ENCODE data around the gene DENND6B. TPM values are rescaled to one million over a fixed set of nuclear protein-coding genes. Genes with fewer than 3 reads are reported as not detected.
"Not testable (repeated sequence)": the region's sequence is repeated elsewhere in the genome, so short reads cannot be mapped to it uniquely, and the experiment has no call there.

The DENND6B gene
- total RNA-seq, 1 donor from 2014 or later = 2.7 TPM

DNA sequence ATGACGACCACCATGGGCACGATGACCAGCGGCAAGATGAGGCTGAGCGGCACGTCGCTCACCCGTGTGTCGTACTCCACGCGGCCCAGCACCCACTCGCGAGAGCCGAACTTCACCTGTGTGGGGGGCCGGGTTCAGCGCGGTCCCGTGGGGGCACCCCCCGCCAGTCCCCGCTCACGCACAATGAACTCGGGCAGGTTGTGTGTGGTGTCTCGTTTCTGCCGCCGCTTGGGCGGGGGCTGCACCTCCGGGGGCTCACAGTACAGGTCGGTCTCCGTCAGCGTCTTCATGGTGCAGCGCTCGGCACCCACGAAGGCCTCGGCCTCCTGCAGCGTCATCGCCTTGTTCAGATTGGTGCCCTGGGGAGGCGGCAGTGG, 45.4 kb downstream of the DENND6B start:
- no peaks in the 10 kb centered on the region for H3K36me3 Mint-ChIP-seq (ENCODE audit: low read depth)
- intact Hi-C loops (cut with micrococcal nuclease) = no loop called here
- no peaks in the 10 kb centered on the region for H3K9me3 Mint-ChIP-seq
- H3K27me3 Mint-ChIP-seq (ENCODE audit: low read depth) = no peaks in the 10 kb centered on the region
- DNase-seq (ENCODE audit: low spot score) = no peak
- H3K4me3 Mint-ChIP-seq (ENCODE audit: low read depth) = no peak overlapping the region
- no peak overlapping the region for H3K27ac Mint-ChIP-seq
- H3K4me1 Mint-ChIP-seq (ENCODE audit: low read depth) = no peaks in the 10 kb centered on the region

GRCh38 chr22:50280708-50281383, 46.0 kb downstream of the DENND6B start:
- H3K27me3 Mint-ChIP-seq (ENCODE audit: low read depth) = no peaks in the 10 kb centered on the region
- intact Hi-C loops (cut with micrococcal nuclease) = no loop called here
- no peak overlapping the region for H3K27ac Mint-ChIP-seq
- no peak for DNase-seq (ENCODE audit: low spot score)
- no peaks in the 10 kb centered on the region for H3K4me1 Mint-ChIP-seq (ENCODE audit: low read depth)
- H3K36me3 Mint-ChIP-seq (ENCODE audit: low read depth) = no peaks in the 10 kb centered on the region
- no peak overlapping the region for H3K4me3 Mint-ChIP-seq (ENCODE audit: low read depth)
- no peaks in the 10 kb centered on the region for H3K9me3 Mint-ChIP-seq

GRCh38 chr22:50280022-50280707, 46.6 kb downstream of the DENND6B start:
- no peak for DNase-seq (ENCODE audit: low spot score)
- intact Hi-C loops (cut with micrococcal nuclease) = no loop called here
- no peaks in the 10 kb centered on the region for H3K27me3 Mint-ChIP-seq (ENCODE audit: low read depth)
- no peak overlapping the region for H3K4me3 Mint-ChIP-seq (ENCODE audit: low read depth)
- H3K36me3 Mint-ChIP-seq (ENCODE audit: low read depth) = no peaks in the 10 kb centered on the region
- no peaks in the 10 kb centered on the region for H3K4me1 Mint-ChIP-seq (ENCODE audit: low read depth)
- H3K9me3 Mint-ChIP-seq = no peaks in the 10 kb centered on the region
- H3K27ac Mint-ChIP-seq = no peak overlapping the region

GRCh38 chr22:50278956-50279619, 47.7 kb downstream of the DENND6B start:
- DNase-seq (ENCODE audit: low spot score) = no peak
- Mint-ChIP-seq H3K27ac (no peak overlapping the region), H3K27me3 (ENCODE audit: low read depth) (peaks cover under 1% of the 10 kb centered on the region), H3K4me3 (ENCODE audit: low read depth) (no peak overlapping the region), H3K36me3 (ENCODE audit: low read depth) (no peaks in the 10 kb centered on the region), H3K4me1 (ENCODE audit: low read depth) (no peaks in the 10 kb centered on the region), H3K9me3 (no peaks in the 10 kb centered on the region)
- intact Hi-C loops (cut with micrococcal nuclease) = no loop called here

GRCh38 chr22:50278461-50278860, 48.4 kb downstream of the DENND6B start:
- intact Hi-C loops (cut with micrococcal nuclease) = no loop called here
- peaks cover 4% of the 10 kb centered on the region for H3K27me3 Mint-ChIP-seq (ENCODE audit: low read depth)

GRCh38 chr22:50277761-50278160, 49.1 kb downstream of the DENND6B start:
- Mint-ChIP-seq H3K36me3 (ENCODE audit: low read depth) (no peaks in the 10 kb centered on the region), H3K27ac (no peak overlapping the region), H3K4me1 (ENCODE audit: low read depth) (no peaks in the 10 kb centered on the region), H3K27me3 (ENCODE audit: low read depth) (peaks cover 6% of the 10 kb centered on the region), H3K4me3 (ENCODE audit: low read depth) (no peak overlapping the region), H3K9me3 (no peaks in the 10 kb centered on the region)
- intact Hi-C loops (cut with micrococcal nuclease) = no loop called here
- DNase-seq (ENCODE audit: low spot score) = no peak

More at GRCh38 chr22:50278461-50278860, 48.4 kb downstream of the DENND6B start:
- DNase-seq (ENCODE audit: low spot score) = no peak
- H3K36me3 Mint-ChIP-seq (ENCODE audit: low read depth) = no peaks in the 10 kb centered on the region
- H3K4me3 Mint-ChIP-seq (ENCODE audit: low read depth) = no peak overlapping the region
- no peaks in the 10 kb centered on the region for H3K9me3 Mint-ChIP-seq
- no peaks in the 10 kb centered on the region for H3K4me1 Mint-ChIP-seq (ENCODE audit: low read depth)
- no peak overlapping the region for H3K27ac Mint-ChIP-seq

DNA sequence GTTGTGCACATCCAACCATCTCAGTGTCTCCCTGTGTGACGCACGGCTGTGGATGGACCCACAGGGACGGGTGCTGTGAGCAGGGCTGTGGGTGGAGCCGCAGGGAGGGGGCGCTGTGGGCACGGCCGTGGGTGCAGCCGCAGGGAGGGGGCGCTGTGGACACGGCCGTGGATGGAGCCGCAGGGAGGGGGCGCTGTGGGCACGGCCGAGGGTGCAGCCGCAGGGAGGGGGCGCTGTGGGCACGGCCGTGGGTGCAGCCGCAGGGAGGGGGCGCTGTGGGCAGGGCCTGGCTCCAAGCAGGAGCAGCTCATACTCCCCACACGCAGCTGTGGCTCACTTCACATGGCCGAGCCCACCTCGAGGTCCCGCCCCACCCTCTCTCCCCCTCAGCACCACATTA, 50.7 kb downstream of the DENND6B start:
- Mint-ChIP-seq H3K9me3 (no peaks in the 10 kb centered on the region), H3K27ac (no peak overlapping the region), H3K36me3 (ENCODE audit: low read depth) (no peaks in the 10 kb centered on the region), H3K27me3 (ENCODE audit: low read depth) (peaks cover 10% of the 10 kb centered on the region), H3K4me3 (ENCODE audit: low read depth) (no peak overlapping the region), H3K4me1 (ENCODE audit: low read depth) (no peaks in the 10 kb centered on the region)
- intact Hi-C loops (cut with micrococcal nuclease) = no loop called here
- DNase-seq (ENCODE audit: low spot score) = no peak

- no peak for DNase-seq (ENCODE audit: low spot score)
- H3K9me3 Mint-ChIP-seq = no peaks in the 10 kb centered on the region
- H3K4me1 Mint-ChIP-seq (ENCODE audit: low read depth) = no peaks in the 10 kb centered on the region
- intact Hi-C loops (cut with micrococcal nuclease) = no loop called here
- H3K27me3 Mint-ChIP-seq (ENCODE audit: low read depth) = peaks cover 12% of the 10 kb centered on the region
- H3K36me3 Mint-ChIP-seq (ENCODE audit: low read depth) = no peaks in the 10 kb centered on the region
- H3K27ac Mint-ChIP-seq = no peak overlapping the region
- no peak overlapping the region for H3K4me3 Mint-ChIP-seq (ENCODE audit: low read depth)
Observed at GRCh38 chr22:50275181-50276055, 51.4 kb downstream of the DENND6B start.

- intact Hi-C loops (cut with micrococcal nuclease) = loop anchor here (1.0 to 5.0 kb wide), 3 partner anchors 38 to 68 kb away; partner anchors contain the start of gene DENND6B
Observed at GRCh38 chr22:50274771-50275170, 52.0 kb downstream of the DENND6B start.

GRCh38 chr22:50274311-50274710, 52.5 kb downstream of the DENND6B start:
- Mint-ChIP-seq H3K27ac (no peak overlapping the region), H3K27me3 (ENCODE audit: low read depth) (peaks cover 12% of the 10 kb centered on the region), H3K36me3 (ENCODE audit: low read depth) (no peaks in the 10 kb centered on the region), H3K4me1 (ENCODE audit: low read depth) (no peaks in the 10 kb centered on the region), H3K9me3 (no peaks in the 10 kb centered on the region), H3K4me3 (ENCODE audit: low read depth) (no peak overlapping the region)
- intact Hi-C loops (cut with micrococcal nuclease) = loop anchor here (1.0 to 5.0 kb wide), 3 partner anchors 38 to 68 kb away; partner anchors contain the start of gene DENND6B
- no peak for DNase-seq (ENCODE audit: low spot score)

More at GRCh38 chr22:50274771-50275170, 52.0 kb downstream of the DENND6B start:
- Mint-ChIP-seq H3K4me3 (ENCODE audit: low read depth) (no peak overlapping the region), H3K36me3 (ENCODE audit: low read depth) (no peaks in the 10 kb centered on the region), H3K4me1 (ENCODE audit: low read depth) (no peaks in the 10 kb centered on the region), H3K27me3 (ENCODE audit: low read depth) (peaks cover 12% of the 10 kb centered on the region), H3K9me3 (no peaks in the 10 kb centered on the region), H3K27ac (no peak overlapping the region)
- no peak for DNase-seq (ENCODE audit: low spot score)

GRCh38 chr22:50273781-50274180, 53.0 kb downstream of the DENND6B start:
- intact Hi-C loops (cut with micrococcal nuclease) = loop anchor here (1.0 to 5.0 kb wide), 3 partner anchors 39 to 69 kb away; partner anchors contain the start of gene DENND6B
- H3K4me1 Mint-ChIP-seq (ENCODE audit: low read depth); H3K36me3 Mint-ChIP-seq (ENCODE audit: low read depth); H3K9me3 Mint-ChIP-seq; DNase-seq (ENCODE audit: low spot score); H3K27ac Mint-ChIP-seq; H3K4me3 Mint-ChIP-seq (ENCODE audit: low read depth): not testable (repeated sequence)
- peaks cover 12% of the 10 kb centered on the region for H3K27me3 Mint-ChIP-seq (ENCODE audit: low read depth)

GRCh38 chr22:50273352-50273751, 53.5 kb downstream of the DENND6B start:
- H3K27ac Mint-ChIP-seq; H3K36me3 Mint-ChIP-seq (ENCODE audit: low read depth); DNase-seq (ENCODE audit: low spot score); H3K4me3 Mint-ChIP-seq (ENCODE audit: low read depth); H3K9me3 Mint-ChIP-seq; H3K4me1 Mint-ChIP-seq (ENCODE audit: low read depth): not testable (repeated sequence)
- H3K27me3 Mint-ChIP-seq (ENCODE audit: low read depth) = peaks cover 12% of the 10 kb centered on the region
- intact Hi-C loops (cut with micrococcal nuclease) = loop anchor here (5.0 kb wide), 2 partner anchors 39 to 54 kb away; partner anchors contain the start of gene DENND6B

All from activated T-helper 2 cell treated with anti-CD3 and anti-CD28 coated beads, Interferon-gamma antibody, Interleukin-2, Interleukin-4, amounts not matched to agents 10 μg/mL and 5 μg/mL and 100 μg/mL, durations not matched to agents 14 hours and 24 hours and 36 hours (primary cell).